ENCODE results near the gene DDX52. TPM values are rescaled to one million over a fixed set of nuclear protein-coding genes. Genes with fewer than 3 reads are reported as not detected.

The DDX52 gene
- total RNA-seq, 1 donor from 2014 or later, result 55.1 TPM

- DNase-seq (ENCODE audit: low read depth), result no peak
- H2AFZ ChIP-seq (ENCODE audit: low read depth, low read length), result no peak overlapping the region
Measured at GRCh38 chr17:37674511-37674910, 31.3 kb upstream of the DDX52 start.

GRCh38 chr17:37673386-37673785 lies 30.1 kb upstream of the DDX52 start:
- Histone ChIP-seq H4K20me1 (ENCODE audit: insufficient read depth, low read length) (no peaks in the 10 kb centered on the region), H3K9me3 (ENCODE audit: insufficient read depth, low read depth, low read length) (no peaks in the 10 kb centered on the region), H3K27me3 (ENCODE audit: insufficient read depth, low read length) (peaks cover 1% of the 10 kb centered on the region), H3K36me3 (ENCODE audit: insufficient read depth, low read length) (no peaks in the 10 kb centered on the region), H3K27ac (ENCODE audit: low read depth, low read length) (no peak overlapping the region), H3K4me3 (ENCODE audit: insufficient read depth, low read depth, low read length) (no peak overlapping the region), H3K4me1 (ENCODE audit: insufficient read depth, low read length) (peaks cover 19% of the 10 kb centered on the region), H3K9ac (ENCODE audit: low read length) (no peak overlapping the region), H3K79me2 (ENCODE audit: insufficient read depth, low read length) (no peaks in the 10 kb centered on the region), H2AFZ (ENCODE audit: low read depth, low read length) (no peak overlapping the region), H3K4me2 (ENCODE audit: low read length) (no peak overlapping the region)
- DNase-seq (ENCODE audit: low read depth), result no peak
- H3K4me3 Mint-ChIP-seq (ENCODE audit: unreplicated experiment), result no peak overlapping the region
- no peak for TF ChIP-seq EZH2 (IDR thresholded peaks at IDR 0.05; ENCODE audit: insufficient read depth, low read length)
- TF ChIP-seq CTCF (IDR thresholded peaks at IDR 0.05; ENCODE audit: insufficient read depth, low read depth, low read length), result no peak
- H3K36me3 Mint-ChIP-seq (ENCODE audit: low read depth, unreplicated experiment), result no peaks in the 10 kb centered on the region
- H3K4me1 Mint-ChIP-seq (ENCODE audit: low read depth, unreplicated experiment), result peaks cover 12% of the 10 kb centered on the region
- FAIRE-seq, result no peak
- no peaks in the 10 kb centered on the region for H3K27me3 Mint-ChIP-seq (ENCODE audit: low read depth, unreplicated experiment)
- peaks cover under 1% of the 10 kb centered on the region for H3K9me3 Mint-ChIP-seq (ENCODE audit: unreplicated experiment)
- no peak overlapping the region for H3K27ac Mint-ChIP-seq (ENCODE audit: unreplicated experiment)

More at GRCh38 chr17:37674511-37674910, 31.3 kb upstream of the DDX52 start:
- Histone ChIP-seq H3K79me2 (ENCODE audit: insufficient read depth, low read length) (no peaks in the 10 kb centered on the region), H3K27me3 (ENCODE audit: insufficient read depth, low read length) (peaks cover 3% of the 10 kb centered on the region), H3K9ac (ENCODE audit: low read length) (no peak overlapping the region), H3K9me3 (ENCODE audit: insufficient read depth, low read depth, low read length) (no peaks in the 10 kb centered on the region), H3K4me3 (ENCODE audit: insufficient read depth, low read depth, low read length) (no peak overlapping the region), H3K36me3 (ENCODE audit: insufficient read depth, low read length) (no peaks in the 10 kb centered on the region), H3K27ac (ENCODE audit: low read depth, low read length) (no peak overlapping the region), H4K20me1 (ENCODE audit: insufficient read depth, low read length) (no peaks in the 10 kb centered on the region), H3K4me2 (ENCODE audit: low read length) (no peak overlapping the region), H3K4me1 (ENCODE audit: insufficient read depth, low read length) (peaks cover 19% of the 10 kb centered on the region)
- H3K4me3 Mint-ChIP-seq (ENCODE audit: unreplicated experiment), result no peak overlapping the region
- no peak overlapping the region for H3K27ac Mint-ChIP-seq (ENCODE audit: unreplicated experiment)
- H3K9me3 Mint-ChIP-seq (ENCODE audit: unreplicated experiment), result peaks cover 2% of the 10 kb centered on the region
- peaks cover 2% of the 10 kb centered on the region for H3K27me3 Mint-ChIP-seq (ENCODE audit: low read depth, unreplicated experiment)
- no peak for FAIRE-seq
- peaks cover 12% of the 10 kb centered on the region for H3K4me1 Mint-ChIP-seq (ENCODE audit: low read depth, unreplicated experiment)
- no peak for TF ChIP-seq EZH2 (IDR thresholded peaks at IDR 0.05; ENCODE audit: insufficient read depth, low read length)
- no peak for TF ChIP-seq CTCF (IDR thresholded peaks at IDR 0.05; ENCODE audit: insufficient read depth, low read depth, low read length)
- H3K36me3 Mint-ChIP-seq (ENCODE audit: low read depth, unreplicated experiment), result peaks cover 3% of the 10 kb centered on the region

- no peak overlapping the region for H3K4me3 ChIP-seq (ENCODE audit: insufficient read depth, low read depth, low read length)
- Mint-ChIP-seq H3K9me3 (ENCODE audit: unreplicated experiment) (no peaks in the 10 kb centered on the region), H3K27ac (ENCODE audit: unreplicated experiment) (peak overlapping the region; percentile 93), H3K4me3 (ENCODE audit: unreplicated experiment) (no peak overlapping the region), H3K36me3 (ENCODE audit: low read depth, unreplicated experiment) (no peaks in the 10 kb centered on the region), H3K4me1 (ENCODE audit: low read depth, unreplicated experiment) (peaks cover 12% of the 10 kb centered on the region), H3K27me3 (ENCODE audit: low read depth, unreplicated experiment) (no peaks in the 10 kb centered on the region)
- DNase-seq (ENCODE audit: low read depth) (peak; percentile 9), FAIRE-seq (no peak)
- H3K79me2 ChIP-seq (ENCODE audit: insufficient read depth, low read length), result no peaks in the 10 kb centered on the region
- H3K36me3 ChIP-seq (ENCODE audit: insufficient read depth, low read length), result no peaks in the 10 kb centered on the region
- H3K4me2 ChIP-seq (ENCODE audit: low read length), result peak overlapping the region; percentile 64
- no peak for TF ChIP-seq EZH2 (IDR thresholded peaks at IDR 0.05; ENCODE audit: insufficient read depth, low read length)
- TF ChIP-seq CTCF (IDR thresholded peaks at IDR 0.05; ENCODE audit: insufficient read depth, low read depth, low read length), result no peak
- H3K4me1 ChIP-seq (ENCODE audit: insufficient read depth, low read length), result peaks cover 19% of the 10 kb centered on the region
- H4K20me1 ChIP-seq (ENCODE audit: insufficient read depth, low read length), result no peaks in the 10 kb centered on the region
- no peak overlapping the region for H2AFZ ChIP-seq (ENCODE audit: low read depth, low read length)
- H3K9me3 ChIP-seq (ENCODE audit: insufficient read depth, low read depth, low read length), result no peaks in the 10 kb centered on the region
- H3K27ac ChIP-seq (ENCODE audit: low read depth, low read length), result peak overlapping the region; percentile 85
- H3K9ac ChIP-seq (ENCODE audit: low read length), result no peak overlapping the region
- no peaks in the 10 kb centered on the region for H3K27me3 ChIP-seq (ENCODE audit: insufficient read depth, low read length)
Measured at GRCh38 chr17:37672548-37673078, 29.4 kb upstream of the DDX52 start.
